Stimulated activated CD4-positive, alpha-beta T cell treated with anti-CD3 and anti-CD28 coated beads, Interleukin-2, amount 100 ng/mL, for 4 hours (primary cell): ENCODE measurements around the gene BCL3.
"Not testable (repeated sequence)": the region's sequence is repeated elsewhere in the genome, so short reads cannot be mapped to it uniquely, and the experiment has no call there.

ENCODE experiments used
- DNase-seq: peaks from one replicate; pipeline ENCODE4 v3.0.0-alpha.2; 2020; ENCODE audit warnings: low read depth

The BCL3 gene

DNA sequence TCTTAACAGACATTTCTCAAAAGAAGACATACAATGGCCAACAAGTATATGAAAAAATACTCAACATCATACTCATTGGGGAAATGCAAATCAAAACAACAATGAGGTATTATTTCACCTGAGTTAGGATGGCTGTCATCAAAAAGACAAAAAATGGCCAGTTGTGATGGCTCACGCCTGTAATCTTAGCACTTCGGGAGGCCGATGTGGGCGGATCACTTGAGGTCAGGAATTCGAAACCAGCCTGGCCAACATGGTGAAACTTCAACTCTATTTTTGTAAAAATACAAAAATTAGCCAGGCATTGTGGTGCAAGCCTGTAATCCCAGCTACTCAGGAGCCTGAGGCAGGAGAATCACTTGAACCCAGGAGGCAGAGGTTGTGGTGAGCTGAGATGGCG, 27.6 kb upstream of the BCL3 start:
- no peak for DNase-seq

- DNase-seq = not testable (repeated sequence)
These were observed 27.1 kb upstream of the BCL3 start for GRCh38 chr19:44721369-44721768.

DNA sequence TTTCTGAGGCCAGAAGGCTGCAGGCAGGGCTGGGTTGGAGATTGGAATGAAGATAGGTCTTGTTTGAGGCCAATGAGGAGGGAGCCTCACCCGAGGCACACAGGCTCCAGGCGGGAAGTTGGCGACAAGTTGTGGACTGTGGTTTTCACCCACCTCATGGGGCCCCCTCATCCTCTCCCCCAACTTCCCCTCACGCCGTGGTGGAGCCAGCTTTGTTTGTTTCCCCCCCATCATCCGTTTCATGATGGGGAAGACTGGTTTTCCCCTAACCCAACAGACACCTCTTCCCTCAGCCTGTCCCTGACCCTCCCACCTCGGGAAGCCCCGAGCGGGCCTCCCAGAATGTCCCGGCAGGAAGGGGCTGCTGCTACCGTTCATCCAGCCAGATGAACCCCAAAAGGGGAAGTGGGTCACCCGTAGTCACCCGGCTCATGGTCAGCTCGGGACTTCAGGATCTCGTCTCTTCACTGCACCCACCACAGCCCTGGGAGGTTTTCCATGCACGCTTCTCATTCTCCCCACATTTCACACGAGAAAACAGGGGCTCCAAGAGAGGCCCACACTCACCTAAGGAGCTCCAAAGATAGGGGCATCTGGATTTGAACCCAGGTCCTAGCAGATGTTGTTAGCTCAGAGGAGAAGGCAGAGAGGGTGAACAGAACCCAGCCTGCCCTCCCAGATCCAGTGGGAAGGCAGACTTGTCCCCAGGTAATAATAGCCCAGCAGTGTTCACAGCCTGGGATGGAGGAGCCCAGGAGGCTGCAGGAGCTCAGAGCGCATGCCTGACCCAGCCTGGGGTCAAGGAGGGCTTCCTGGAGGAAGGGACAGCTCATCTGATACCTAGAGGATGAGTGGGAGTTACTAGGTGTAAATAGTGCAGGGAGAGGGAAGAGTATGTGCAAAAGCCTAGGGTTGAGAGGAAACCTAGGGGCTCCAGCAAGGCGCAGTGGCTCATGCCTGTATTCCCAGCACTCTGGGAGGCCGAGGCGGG, 26.1 kb upstream of the BCL3 start:
- no peak for DNase-seq

- no peak for DNase-seq
These were observed 25.1 kb upstream of the BCL3 start for GRCh38 chr19:44723299-44723951.

GRCh38 chr19:44723952-44724319, 24.6 kb upstream of the BCL3 start:
- peak; percentile 61 for DNase-seq

DNA sequence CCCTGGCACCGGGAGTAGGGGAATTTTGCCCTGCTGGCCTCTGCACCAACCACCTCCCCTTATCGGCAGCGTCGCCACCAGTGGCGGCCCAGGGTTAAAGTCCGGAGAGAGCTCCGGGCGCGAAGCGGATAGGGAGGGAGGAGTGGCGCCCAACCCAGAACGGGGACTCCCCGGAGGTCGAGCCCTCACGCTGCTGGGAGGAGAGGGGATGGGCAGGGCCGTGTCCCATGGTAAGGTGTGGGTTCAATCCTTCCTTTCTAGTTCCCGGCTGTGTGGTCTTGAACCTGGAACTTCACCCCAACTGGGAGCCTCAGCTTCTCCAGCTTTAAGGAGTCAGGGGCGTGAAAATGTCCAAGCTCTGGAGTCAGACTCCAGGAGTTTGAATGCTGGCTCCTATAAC, 23.3 kb upstream of the BCL3 start:
- DNase-seq = no peak

DNA sequence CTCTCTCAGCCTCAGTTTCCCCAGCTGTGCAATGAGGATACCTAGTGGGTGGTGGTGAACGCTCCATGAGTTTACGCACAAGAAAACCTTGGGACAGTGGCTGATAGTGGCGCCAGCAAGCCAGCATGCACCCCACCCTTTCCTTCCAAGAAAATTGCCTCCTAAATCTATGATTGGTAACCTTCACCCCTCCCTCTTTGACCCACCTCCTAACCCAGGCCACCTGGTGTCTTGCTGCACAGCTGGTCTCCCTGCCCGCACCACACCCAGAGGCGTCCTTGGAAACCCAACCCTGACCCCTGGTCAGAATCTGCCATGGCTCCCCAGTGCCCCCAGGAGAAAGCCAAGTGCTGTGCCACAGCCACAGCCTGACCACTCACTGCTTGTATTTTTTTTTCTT, 22.8 kb upstream of the BCL3 start:
- no peak for DNase-seq

DNA sequence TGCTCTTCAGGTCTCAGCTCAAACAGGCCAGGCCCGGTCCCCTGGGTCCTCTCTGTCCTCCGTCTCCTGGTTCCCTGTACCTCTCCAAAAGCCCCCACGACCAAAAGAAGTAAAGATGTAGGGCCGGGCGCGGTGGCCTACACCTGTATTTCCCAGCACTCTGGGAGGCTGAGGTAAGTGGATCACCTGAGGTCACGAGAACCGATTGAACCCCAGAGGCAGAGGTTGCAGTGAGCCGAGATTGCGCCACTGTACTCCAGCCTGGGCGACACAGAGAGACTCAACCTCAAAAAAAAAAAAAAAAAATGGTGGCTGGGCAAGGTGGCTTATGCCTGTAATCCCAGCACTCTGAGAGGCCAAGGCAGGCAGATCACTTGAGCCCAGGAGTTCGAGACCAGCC, 22.0 kb upstream of the BCL3 start:
- no peak for DNase-seq

DNA sequence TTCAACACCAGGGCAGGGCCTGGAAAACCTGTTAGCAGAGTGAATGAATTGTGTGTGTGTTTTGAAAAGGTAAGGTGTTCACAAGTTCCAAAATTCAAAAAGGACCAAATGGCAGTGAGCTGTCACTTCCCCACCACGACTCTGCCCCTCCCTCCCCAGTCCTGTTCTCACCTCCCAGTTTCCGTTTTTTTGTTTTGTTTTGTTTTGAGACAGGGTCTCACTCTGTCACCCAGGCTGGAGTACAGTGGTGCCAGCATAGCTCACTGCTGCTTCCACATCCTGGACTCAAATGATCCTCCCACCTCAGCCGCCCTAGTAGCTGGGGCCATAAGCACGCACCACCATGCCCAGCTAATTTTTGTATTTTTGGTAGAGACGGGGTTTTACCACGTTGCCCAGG, 20.3 kb upstream of the BCL3 start:
- no peak for DNase-seq

DNA sequence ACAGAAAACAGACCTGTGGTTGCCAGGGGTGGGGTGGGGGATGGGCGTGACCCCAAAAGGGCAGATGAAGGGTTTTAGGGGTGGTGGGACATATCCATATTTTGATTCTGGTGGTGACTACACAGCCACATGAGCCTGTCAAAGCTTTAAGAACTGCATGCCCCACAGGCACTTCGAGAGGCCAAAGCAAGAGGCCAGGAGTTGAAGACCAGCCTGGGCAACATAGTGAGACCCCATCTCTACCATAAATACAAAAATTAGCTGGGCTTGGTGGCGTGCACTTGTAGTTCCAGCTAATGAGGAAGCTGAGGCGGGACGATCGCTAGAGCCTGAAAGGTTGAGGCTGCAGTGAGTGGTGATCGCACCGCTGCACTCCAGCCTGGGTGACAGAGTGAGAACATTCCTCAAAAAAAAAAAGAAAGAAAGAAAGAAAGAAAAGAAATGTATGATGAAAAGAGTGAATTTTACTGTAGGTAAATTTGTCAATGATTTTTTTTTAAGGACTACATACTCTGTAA, 18.9 kb upstream of the BCL3 start:
- DNase-seq = no peak

- DNase-seq = no peak
These were observed 17.4 kb upstream of the BCL3 start for GRCh38 chr19:44731081-44731480.

- no peak for DNase-seq
These were observed 16.9 kb upstream of the BCL3 start for GRCh38 chr19:44731622-44732021.

GRCh38 chr19:44732235-44733014, 16.1 kb upstream of the BCL3 start:
- no peak for DNase-seq

DNA sequence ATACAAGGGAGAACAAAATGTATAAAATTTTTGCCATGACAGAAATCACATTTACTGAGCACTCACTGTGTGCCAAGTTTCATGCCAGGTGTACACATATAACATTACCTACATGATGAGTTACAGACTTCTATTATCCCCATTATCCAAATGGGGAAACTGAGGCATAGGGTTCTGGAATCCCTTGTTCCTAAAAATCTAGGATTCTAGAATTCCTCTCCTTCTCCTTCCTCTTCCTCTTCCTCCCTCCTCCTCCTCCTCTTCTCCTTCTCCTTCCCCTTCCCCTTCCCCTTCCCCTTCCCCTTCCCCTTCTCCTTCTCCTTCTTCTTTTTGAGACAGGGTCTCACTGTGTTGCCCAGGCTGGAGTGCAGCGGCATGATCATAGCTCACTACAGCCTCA, 14.2 kb upstream of the BCL3 start:
- no peak for DNase-seq

DNA sequence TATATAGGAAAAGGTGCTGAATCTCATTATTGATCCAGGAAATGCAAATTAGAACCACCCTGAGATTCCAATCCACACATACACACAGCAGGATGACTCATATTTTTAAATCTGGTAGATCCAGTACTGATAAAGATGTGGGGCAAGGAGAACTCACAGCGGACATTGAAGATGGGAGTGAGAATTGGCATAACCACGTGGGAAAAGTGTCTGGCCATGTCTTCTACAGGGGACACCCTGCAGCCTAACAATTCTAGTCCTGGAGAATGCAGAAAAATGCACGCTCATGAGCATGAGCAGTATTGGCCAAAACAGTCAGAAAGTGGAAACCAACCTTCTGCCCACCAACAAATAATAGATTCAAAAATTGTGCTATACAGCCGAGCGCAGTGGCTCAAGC, 13.5 kb upstream of the BCL3 start:
- no peak for DNase-seq

GRCh38 chr19:44737238-44738071, 11.1 kb upstream of the BCL3 start:
- DNase-seq = no peak

GRCh38 chr19:44738136-44738535, 10.4 kb upstream of the BCL3 start:
- no peak for DNase-seq

- DNase-seq = no peak
These were observed 9.6 kb upstream of the BCL3 start for GRCh38 chr19:44738603-44739558.

- no peak for DNase-seq
These were observed 8.1 kb upstream of the BCL3 start for GRCh38 chr19:44740351-44740824.

DNA sequence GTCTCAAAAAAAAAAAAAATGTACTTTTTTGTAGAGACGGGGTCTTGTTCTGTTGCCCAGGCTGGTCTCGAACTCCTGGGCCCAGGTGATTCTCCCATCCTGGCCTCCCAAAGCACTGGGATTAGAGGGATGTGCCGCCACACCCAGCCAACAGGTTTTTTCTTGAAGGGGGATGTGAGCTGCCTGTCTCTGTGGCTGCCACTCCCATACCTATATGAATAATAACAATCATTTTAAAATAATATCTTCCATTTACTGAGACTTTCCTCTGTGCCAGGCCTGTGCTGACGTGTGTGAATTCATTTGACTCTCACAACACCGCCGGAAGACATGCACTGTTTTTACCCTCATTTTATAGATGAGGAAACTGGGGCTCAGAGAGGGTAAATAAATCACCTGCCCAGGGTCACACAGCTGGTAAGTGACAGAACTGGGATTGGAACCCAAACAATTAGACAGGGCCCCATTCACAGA, 7.2 kb upstream of the BCL3 start:
- no peak for DNase-seq
